HL-60 (cell line): Measurements from ENCODE around the gene NXPE2.

ENCODE experiments used
- DNase-seq, 2 experiments: peaks; one replicate each; pipeline ENCODE4 v3.0.0-alpha.2; 2010 to 2020; ENCODE audit warnings: low read depth in 1 of 2, low spot score in 1 of 2
- H3K27ac ChIP-seq: fragments of 250-450 bp; sonication (Bioruptor Pico); replicated peaks from 2 replicates; pipeline ENCODE4 v1.5.1; 2020; ENCODE audit warnings: mild to moderate bottlenecking, moderate library complexity
- H3K27me3 ChIP-seq: fragments of 250-450 bp; sonication (Bioruptor Pico); 2 replicates; pipeline ENCODE4 v1.5.1; 2021; ENCODE audit warnings: mild to moderate bottlenecking, moderate library complexity; ENCODE audit not compliant: insufficient read depth, poor library complexity, severe bottlenecking
- H3K4me3 ChIP-seq: replicated peaks from 2 replicates; pipeline ENCODE4 v1.5.1; 2011; ENCODE audit warnings: mild to moderate bottlenecking, control low read depth, low read length; ENCODE audit not compliant: insufficient read depth
- CTCF ChIP-seq: IDR thresholded peaks from one replicate; pipeline ENCODE4 v1.5.1; 2011; ENCODE audit warnings: low read length, control low read depth, inconsistent platforms; ENCODE audit not compliant: insufficient read depth
- GABPA ChIP-seq: IDR thresholded peaks from 2 replicates; pipeline ENCODE4 v1.6.1; 2012; ENCODE audit warnings: low read depth
- POLR2AphosphoS5 ChIP-seq: IDR thresholded peaks from 2 replicates; pipeline ENCODE4 v1.6.1; 2012; ENCODE audit warnings: low read depth
- REST ChIP-seq: IDR thresholded peaks from 2 replicates; pipeline ENCODE4 v1.6.1; 2012; ENCODE audit warnings: low read depth; ENCODE audit not compliant: insufficient replicate concordance
- SPI1 ChIP-seq: IDR thresholded peaks from 2 replicates; pipeline ENCODE4 v1.6.1; 2012; ENCODE audit warnings: low read depth, mild to moderate bottlenecking, borderline replicate concordance

NXPE2 gene

GRCh38 chr11:114719562-114719961 lies 41.2 kb downstream of the NXPE2 start:
- TF ChIP-seq POLR2AphosphoS5 (no peak), SPI1 (no peak), GABPA (no peak), CTCF (no peak), REST (no peak)
- DNase-seq, result no peak
- H3K27ac ChIP-seq, result no peak overlapping the region
- no peak overlapping the region for H3K4me3 ChIP-seq
- no peaks in the 10 kb centered on the region for H3K27me3 ChIP-seq

GRCh38 chr11:114724916-114725524 lies 46.7 kb downstream of the NXPE2 start:
- no peak overlapping the region for H3K27ac ChIP-seq
- no peak overlapping the region for H3K4me3 ChIP-seq
- no peak for DNase-seq
- H3K27me3 ChIP-seq, result no peaks in the 10 kb centered on the region
- TF ChIP-seq GABPA (no peak), CTCF (no peak), POLR2AphosphoS5 (no peak), SPI1 (no peak), REST (no peak)

- Histone ChIP-seq H3K4me3 (no peak overlapping the region), H3K27me3 (no peaks in the 10 kb centered on the region), H3K27ac (no peak overlapping the region)
- no peak for TF ChIP-seq SPI1
- TF ChIP-seq POLR2AphosphoS5, result no peak
- TF ChIP-seq REST, result no peak
- no peak for TF ChIP-seq GABPA
- TF ChIP-seq CTCF, result no peak
- no peak for DNase-seq
Observed at GRCh38 chr11:114725623-114726022, 47.3 kb downstream of the NXPE2 start.
